Measurements from ENCODE around the gene PRKG1.

GRCh38 chr10:51488766-51489408 lies 414.6 kb downstream of the PRKG1 start:
- TF ChIP-seq PAX5 (IDR thresholded peaks at IDR 0.05; ENCODE audit: insufficient read depth, low read length, severe bottlenecking) (no peak), TAF1 (IDR thresholded peaks at IDR 0.05; ENCODE audit: low read depth, low read length) (no peak), POLR2A (IDR thresholded peaks at IDR 0.05; ENCODE audit: low read depth, low read length) (no peak), POLR2AphosphoS5 (IDR thresholded peaks at IDR 0.05; ENCODE audit: low read depth, low read length) (no peak), SPI1 (IDR thresholded peaks at IDR 0.05; ENCODE audit: low read depth, low read length) (no peak), POU2F2 (IDR thresholded peaks at IDR 0.05; ENCODE audit: low read depth, low read length) (no peak)

All from GM12891 (cell line).